Measurements from ENCODE around the gene PTMA.

GRCh38 chr2:231680992-231681852 lies 27.1 kb upstream of the PTMA start:
- TF ChIP-seq RAD21 (IDR thresholded peaks at IDR 0.05; ENCODE audit: low read length) (no peak), CTCF (conservative IDR thresholded peaks at IDR 0.05; ENCODE audit: low read depth, low read length) (no peak), POLR2A (IDR thresholded peaks at IDR 0.05; ENCODE audit: low read depth, low read length) (peak; percentile 82), RFX5 (IDR thresholded peaks at IDR 0.05; ENCODE audit: low read depth, low read length) (no peak), USF2 (IDR thresholded peaks at IDR 0.05; ENCODE audit: low read depth, low read length) (no peak), FOS (IDR thresholded peaks at IDR 0.05; ENCODE audit: low read depth, low read length) (no peak), SMC3 (IDR thresholded peaks at IDR 0.05; ENCODE audit: low read depth, low read length) (no peak), MAFK (IDR thresholded peaks at IDR 0.05; ENCODE audit: low read depth, low read length) (no peak), MXI1 (IDR thresholded peaks at IDR 0.05; ENCODE audit: borderline replicate concordance, low read depth, low read length) (no peak)

Data from IMR-90 (cell line).